Stimulated activated CD4-positive, alpha-beta T cell treated with anti-CD3 and anti-CD28 coated beads, Interleukin-12 subunit alpha, Interleukin-12 subunit beta, amount 100 ng/mL, for 4 hours (primary cell): Measurements from ENCODE around the gene USP53.
"Not testable (repeated sequence)": the region's sequence is repeated elsewhere in the genome, so short reads cannot be mapped to it uniquely, and the experiment has no call there.

Source experiments
- DNase-seq: peaks from one replicate; pipeline ENCODE4 v3.0.0-alpha.2; 2020

Gene USP53

DNA sequence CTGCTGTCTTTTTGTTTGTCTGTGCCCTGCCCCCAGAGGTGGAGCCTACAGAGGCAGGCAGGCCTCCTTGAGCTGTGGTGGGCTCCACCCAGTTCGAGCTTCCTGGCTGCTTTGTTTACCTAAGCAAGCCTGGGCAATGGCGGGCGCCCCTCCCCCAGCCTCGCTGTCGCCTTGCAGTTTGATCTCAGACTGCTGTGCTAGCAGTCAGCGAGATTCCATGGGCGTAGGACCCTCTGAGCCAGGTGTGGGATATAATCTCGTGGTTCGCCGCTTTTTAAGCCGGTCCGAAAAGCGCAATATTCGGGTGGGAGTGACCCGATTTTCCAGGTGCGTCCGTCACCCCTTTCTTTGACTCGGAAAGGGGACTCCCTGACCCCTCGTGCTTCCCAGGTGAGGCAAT is 67.0 kb downstream of the USP53 start:
- not testable (repeated sequence) for DNase-seq

DNA sequence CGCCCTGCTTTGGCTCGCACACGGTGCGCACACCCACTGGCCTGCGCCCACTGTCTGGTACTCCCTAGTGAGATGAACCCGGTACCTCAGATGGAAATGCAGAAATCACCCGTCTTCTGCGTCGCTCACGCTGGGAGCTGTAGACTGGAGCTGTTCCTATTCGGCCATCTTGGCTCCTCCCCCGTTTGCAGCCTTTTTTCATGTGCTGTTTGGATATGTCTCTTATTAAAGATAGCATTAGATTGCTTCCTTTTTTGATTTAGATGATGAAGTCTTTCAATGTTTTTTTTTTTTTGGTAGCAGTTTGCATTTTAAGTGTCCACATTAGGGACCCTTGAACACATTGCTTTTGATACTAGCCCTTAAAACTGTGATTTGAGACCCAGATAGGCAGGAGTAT is 67.4 kb downstream of the USP53 start:
- not testable (repeated sequence) for DNase-seq

DNA sequence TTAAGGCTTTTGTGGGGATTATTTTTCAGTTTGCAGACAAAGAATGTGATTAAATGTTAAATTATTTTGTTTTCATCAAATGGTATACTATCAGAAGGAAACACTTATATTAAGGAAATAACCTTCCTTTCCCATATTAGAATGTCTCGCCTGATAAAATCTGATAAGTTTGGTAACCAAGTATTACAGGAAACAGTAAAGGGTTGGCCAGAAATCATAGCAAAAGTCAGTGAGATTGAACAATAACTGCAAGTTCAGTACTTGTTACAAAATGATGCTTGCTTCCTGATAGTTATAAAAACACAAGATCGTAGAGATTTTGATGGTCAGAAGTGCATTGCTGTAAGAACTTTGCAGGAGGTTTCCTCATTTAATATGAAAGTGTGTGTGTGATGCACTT is 68.9 kb downstream of the USP53 start:
- no peak for DNase-seq

DNA sequence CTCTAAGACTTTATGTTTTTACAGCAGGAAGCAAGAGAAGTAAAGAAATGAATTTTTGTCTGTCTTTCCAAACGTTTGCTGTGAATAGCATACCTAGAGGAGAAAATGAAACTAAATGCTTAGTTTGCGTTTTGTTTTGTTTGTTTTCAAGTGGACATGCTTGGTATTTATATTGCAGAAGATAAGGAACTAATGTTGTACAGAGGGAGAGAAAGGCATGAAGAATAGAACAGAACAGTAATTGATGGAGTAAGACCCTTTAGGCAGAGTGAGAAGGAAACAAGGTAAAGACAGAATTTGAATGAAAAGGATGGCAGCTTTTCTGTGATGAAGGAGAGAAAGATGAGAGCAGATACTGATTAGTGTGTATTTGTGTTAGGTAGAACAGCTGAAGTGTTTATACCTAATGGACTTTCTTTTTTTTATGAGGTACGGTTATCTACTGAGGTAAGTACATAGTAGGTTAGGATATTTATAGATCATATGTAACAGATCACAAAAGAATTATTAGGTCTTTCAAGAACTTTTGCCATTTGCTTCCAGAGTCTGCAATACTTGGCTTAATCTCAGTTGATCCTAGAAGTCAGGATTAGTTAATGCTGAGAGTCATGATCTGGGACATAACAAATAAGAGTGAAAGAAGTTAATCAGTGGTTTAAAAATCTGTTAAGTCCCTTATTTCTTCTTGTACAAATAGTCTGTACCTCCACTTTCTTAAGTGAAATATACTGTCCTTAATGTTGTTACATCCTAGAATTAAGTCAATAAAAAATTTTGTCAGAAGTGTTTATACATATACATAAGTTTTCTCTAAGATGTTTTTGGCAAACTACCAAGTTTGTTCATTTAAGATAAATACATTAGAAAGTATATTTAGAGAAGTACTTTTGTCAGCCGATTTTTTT is 72.6 kb downstream of the USP53 start:
- DNase-seq = no peak

- no peak for DNase-seq
Measured at GRCh38 chr4:119286377-119287002, 74.0 kb downstream of the USP53 start.

DNA sequence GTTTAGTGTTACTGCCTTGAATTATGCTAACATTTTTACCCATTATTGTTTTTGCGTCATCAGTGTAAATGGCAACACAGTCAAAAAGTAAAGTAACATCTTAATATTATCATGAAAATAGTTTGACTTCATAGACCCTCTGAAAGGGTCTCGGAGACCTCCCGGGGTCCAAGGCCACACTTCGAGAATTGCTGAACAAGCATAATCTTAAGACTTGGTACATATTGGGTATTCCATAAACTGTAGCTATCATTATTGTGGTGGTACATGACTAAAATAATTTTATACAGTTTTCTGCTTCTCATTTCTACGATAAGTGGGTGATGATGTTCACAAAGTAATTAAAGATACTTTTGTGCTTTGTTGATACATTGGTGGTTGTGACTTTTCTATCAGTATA is 76.8 kb downstream of the USP53 start:
- DNase-seq = no peak

- no peak for DNase-seq
Measured at GRCh38 chr4:119290598-119290997, 78.1 kb downstream of the USP53 start.

DNA sequence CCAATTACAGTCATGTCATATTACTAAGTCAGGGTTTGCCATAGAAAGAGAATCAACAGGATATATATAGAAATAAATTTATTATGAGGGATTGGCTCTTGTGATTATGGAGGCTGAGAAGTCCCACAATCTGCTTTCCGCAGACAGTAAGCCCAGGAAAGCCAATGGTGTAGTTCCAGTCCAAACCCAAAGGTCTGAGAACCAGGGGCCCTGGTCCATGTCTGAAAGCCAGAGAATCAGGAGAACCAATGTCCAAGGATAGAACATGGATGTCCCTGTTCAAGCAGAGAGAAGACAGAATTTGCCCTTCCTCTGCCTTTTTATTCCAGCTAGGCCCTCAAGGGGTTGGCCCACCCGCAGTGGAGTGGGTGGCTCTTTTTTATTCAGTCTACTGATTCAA is 83.8 kb downstream of the USP53 start:
- DNase-seq = no peak

- DNase-seq = no peak
Measured at GRCh38 chr4:119297795-119298194, 85.3 kb downstream of the USP53 start.

DNA sequence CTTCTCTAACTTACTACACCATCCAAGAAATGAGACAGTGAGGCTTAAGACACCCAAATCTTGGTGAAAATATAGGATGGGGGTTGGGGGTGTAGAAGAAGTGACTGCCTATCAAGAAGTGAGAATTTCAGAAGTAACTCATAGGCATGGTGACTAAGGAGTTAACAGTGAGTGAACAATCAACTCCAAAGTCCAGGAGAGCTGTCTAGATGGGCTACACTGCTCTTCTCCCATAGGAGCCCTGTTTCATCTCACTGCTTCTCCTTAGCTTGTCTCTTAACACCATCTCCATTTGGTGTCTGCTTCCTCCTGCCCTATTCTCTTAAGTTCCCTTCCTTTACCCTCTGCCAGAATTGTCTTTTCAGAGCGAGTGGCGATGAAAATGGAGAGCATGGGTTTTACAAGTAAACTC is 86.8 kb downstream of the USP53 start:
- no peak for DNase-seq

GRCh38 chr4:119299741-119300100 is 87.2 kb downstream of the USP53 start:
- DNase-seq = no peak

- DNase-seq = peak; percentile 89
Measured at GRCh38 chr4:119300101-119300978, 87.8 kb downstream of the USP53 start.

DNA sequence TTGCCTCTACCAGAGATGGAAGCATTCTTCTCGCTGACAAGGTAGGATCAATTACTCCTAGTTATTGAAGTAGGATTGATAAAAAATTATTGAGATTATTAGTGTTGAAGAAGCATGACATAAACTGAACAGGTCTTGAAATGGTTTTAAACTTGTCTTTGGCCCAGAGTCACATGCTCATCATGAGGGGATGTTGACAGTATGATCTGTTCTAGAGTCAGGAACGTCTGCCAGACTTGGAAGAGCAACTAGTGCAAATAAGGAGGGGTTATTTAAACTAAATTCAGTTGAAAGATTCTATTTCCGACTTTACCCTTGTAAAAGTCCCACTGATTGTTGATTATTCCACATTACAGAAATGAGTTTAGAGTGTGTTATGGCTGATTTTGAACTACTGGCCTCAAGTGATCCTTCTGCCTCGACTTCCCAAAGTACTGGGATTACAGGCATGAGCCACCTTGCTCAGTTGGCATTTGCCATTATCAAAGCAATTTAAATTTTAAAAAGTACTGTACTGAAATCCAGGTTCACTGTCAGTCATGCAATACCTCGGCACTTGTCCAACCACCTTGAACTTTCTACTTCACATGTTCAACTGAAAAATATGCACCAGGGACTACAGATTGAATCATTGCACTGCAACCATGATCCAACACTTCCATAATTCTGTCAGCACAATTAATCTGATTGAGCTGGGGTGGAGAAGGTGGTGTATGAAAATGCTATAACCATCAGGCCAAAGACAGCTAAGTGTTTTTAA is 89.7 kb downstream of the USP53 start:
- DNase-seq = no peak

DNA sequence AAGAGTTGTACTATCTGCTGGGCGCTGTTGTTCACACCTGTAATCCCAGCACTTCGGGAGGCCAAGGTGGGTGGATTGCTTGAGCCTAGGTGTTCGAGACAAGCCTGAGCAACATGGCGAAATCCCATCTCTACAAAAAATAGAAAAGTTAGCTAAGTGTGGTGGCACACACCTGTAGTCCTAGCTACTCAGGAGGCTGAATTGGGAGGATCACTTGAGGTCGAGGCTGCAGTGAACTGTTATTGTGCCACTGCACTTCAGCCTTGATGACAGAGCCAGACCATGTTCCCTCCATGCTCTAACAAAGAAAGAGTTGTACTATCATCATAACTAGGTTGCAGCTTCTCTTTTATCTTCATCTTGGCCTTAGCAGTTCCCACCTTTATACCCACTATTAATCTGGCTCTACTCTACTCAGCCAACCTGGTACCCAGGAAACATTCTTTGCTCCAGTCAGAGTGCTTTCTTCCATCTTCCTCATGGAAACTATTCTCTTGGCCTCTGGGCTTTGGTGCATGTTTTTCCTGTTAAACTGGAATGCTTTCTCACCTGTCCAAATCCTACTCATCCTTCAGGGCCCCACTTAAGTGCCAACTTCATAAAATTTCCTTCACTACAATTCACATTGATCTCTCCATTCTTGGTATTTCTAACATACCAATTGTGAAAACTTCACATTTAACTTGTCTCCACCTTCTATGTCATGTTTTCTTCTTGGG is 91.2 kb downstream of the USP53 start:
- no peak for DNase-seq

- DNase-seq = no peak
Measured at GRCh38 chr4:119304431-119304830, 91.9 kb downstream of the USP53 start.

DNA sequence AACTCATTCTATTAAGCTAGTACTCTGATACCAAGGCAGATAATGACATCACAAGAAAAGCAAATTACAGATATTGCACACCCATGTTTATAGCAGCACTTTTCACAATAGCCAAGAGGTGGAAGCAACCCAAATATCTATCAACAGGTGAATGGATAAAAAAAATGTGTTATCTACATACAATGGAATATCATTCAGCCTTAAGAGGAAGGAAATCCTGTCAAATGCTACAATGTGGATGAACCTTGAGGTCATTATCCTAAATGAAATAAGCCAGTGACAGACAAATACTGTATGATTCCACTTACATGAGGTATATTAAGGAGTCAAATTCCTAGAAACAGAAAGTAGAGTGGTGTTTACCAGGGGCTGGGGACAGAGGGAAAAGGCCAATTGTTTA is 95.1 kb downstream of the USP53 start:
- no peak for DNase-seq

- DNase-seq = no peak
Measured at GRCh38 chr4:119310826-119311225, 98.3 kb downstream of the USP53 start.

GRCh38 chr4:119313237-119313636 is 100.7 kb downstream of the USP53 start:
- no peak for DNase-seq

GRCh38 chr4:119314356-119314755 is 101.8 kb downstream of the USP53 start:
- DNase-seq = no peak

DNA sequence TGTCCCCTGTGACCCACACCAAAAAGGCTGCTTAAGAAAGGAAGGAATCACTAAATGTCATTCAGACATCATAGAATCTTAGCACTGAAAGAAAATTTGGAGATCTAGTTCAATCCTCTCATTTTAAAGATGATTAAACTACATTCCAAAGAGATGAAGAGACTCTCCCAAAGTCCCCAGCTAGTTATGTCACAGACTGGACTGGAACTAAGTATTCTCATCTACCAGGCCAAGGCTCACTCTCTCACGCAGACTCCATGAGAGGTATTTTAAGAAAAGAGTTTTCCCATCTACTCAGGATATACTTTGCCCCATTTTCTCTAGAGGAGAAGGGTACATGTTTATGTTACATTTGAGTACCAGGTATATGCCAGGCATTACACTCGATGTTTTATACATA is 102.5 kb downstream of the USP53 start:
- no peak for DNase-seq

GRCh38 chr4:119317990-119318389 is 105.5 kb downstream of the USP53 start:
- no peak for DNase-seq
